GM19025 (cell line): ENCODE measurements around the gene SPRYD3.
"Not testable (repeated sequence)": the region's sequence is repeated elsewhere in the genome, so short reads cannot be mapped to it uniquely, and the experiment has no call there.

Experiments
- ATAC-seq: cut with Tn5 transposase; IDR thresholded peaks from one replicate; pipeline ENCODE4 v1.9.1; 2021; ENCODE audit warnings: mild to moderate bottlenecking, low read depth, moderate library complexity; ENCODE audit not compliant: unreplicated experiment

Gene SPRYD3

GRCh38 chr12:53079226-53080117 lies at the start of gene SPRYD3:
TSS of gene SPRYD3 (minus strand) at chr12:53079390. CDS start at chr12:53079333, 57 bp downstream.
- peak; percentile 98 for ATAC-seq

GRCh38 chr12:53127169-53127568 lies 48.0 kb upstream of the SPRYD3 start:
- no peak for ATAC-seq

GRCh38 chr12:53124352-53124723 lies 45.1 kb upstream of the SPRYD3 start:
- ATAC-seq = no peak

GRCh38 chr12:53123578-53124351 lies 44.6 kb upstream of the SPRYD3 start:
- ATAC-seq = no peak

GRCh38 chr12:53122961-53123468 lies 43.8 kb upstream of the SPRYD3 start:
- no peak for ATAC-seq

- ATAC-seq = no peak
Observed at GRCh38 chr12:53120685-53121525, 41.7 kb upstream of the SPRYD3 start.

GRCh38 chr12:53118751-53119300 lies 39.6 kb upstream of the SPRYD3 start:
- no peak for ATAC-seq

GRCh38 chr12:53115891-53116648 lies 36.9 kb upstream of the SPRYD3 start:
- no peak for ATAC-seq

- no peak for ATAC-seq
Observed at GRCh38 chr12:53115112-53115890, 36.1 kb upstream of the SPRYD3 start.

- no peak for ATAC-seq
Observed at GRCh38 chr12:53113951-53114350, 34.8 kb upstream of the SPRYD3 start.

GRCh38 chr12:53113136-53113705 lies 34.0 kb upstream of the SPRYD3 start:
- ATAC-seq = no peak

- ATAC-seq = not testable (repeated sequence)
Observed at GRCh38 chr12:53112431-53112830, 33.2 kb upstream of the SPRYD3 start.

GRCh38 chr12:53107122-53107521 lies 27.9 kb upstream of the SPRYD3 start:
- ATAC-seq = no peak

GRCh38 chr12:53105712-53106439 lies 26.7 kb upstream of the SPRYD3 start:
- ATAC-seq = no peak

- ATAC-seq = no peak
Observed at GRCh38 chr12:53105256-53105655, 26.1 kb upstream of the SPRYD3 start.

GRCh38 chr12:53103860-53104305 lies 24.7 kb upstream of the SPRYD3 start:
- no peak for ATAC-seq
